HG02588 (cell line): ENCODE data around the gene EMD.
"Not testable (repeated sequence)": the region's sequence is repeated elsewhere in the genome, so short reads cannot be mapped to it uniquely, and the experiment has no call there.

Experiments used
- ATAC-seq: cut with Tn5 transposase; IDR thresholded peaks from one replicate; pipeline ENCODE4 v1.9.1; 2021; ENCODE audit warnings: mild to moderate bottlenecking, moderate library complexity; ENCODE audit not compliant: unreplicated experiment

Gene EMD

GRCh38 chrX:154389812-154390747 is 11.0 kb downstream of the EMD start:
- ATAC-seq, result peak; percentile 66

- ATAC-seq, result not testable (repeated sequence)
Observed at GRCh38 chrX:154396363-154396762, 17.3 kb downstream of the EMD start.

DNA sequence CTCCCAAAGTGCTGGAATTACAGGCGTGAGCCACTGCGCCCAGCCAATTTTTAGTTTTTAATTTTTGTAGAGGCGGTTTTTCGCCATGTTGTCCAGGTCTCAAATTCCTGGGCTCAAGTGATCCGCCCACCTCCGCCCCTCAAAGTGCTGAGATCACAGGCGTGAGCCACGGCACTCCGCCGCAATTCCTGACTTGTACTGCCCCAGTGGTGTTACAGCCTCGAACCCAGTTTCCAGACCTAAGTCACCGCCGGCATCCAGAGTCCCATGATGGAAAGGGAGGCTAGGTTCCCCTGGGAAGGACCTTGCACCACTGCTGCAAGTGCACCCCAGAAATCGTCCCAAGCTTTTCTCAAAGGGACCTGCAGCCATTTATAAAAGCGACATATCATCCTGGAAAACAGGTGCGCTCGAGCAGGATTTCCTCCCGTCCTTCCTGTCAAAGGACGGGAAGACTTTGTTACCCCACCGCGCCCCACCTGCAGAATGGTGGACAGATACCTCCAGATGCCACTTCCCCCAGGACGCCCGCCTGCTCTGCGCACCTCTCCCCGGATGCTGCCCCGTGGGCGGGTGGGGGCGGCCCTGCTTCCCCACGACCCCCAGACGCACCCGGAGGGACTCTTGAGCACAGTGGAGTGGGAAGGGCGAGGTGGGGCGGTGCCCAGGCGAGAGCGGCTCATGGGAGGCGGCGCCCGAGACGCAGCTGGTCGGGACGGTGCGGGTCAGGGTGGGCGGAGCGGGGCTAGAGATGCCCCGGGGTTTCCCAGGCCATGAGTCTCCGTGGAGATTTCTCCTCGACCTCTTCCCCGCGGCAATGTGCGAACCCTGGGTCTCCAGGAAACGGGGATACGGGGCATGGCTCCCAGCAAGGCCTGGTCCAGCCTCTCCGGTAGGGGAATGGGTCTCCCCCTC is 18.1 kb downstream of the EMD start:
- peak; percentile 50 for ATAC-seq

- ATAC-seq, result peak; percentile 77
Observed at GRCh38 chrX:154397888-154398667, 19.0 kb downstream of the EMD start, which contains the start of gene RPL10. Gene RPL10 (plus strand): TSS chrX:154398377. CDS start chrX:154398520, 143 bp downstream.

- peak; percentile 26 for ATAC-seq
Observed at GRCh38 chrX:154398668-154399526, 19.8 kb downstream of the EMD start.

DNA sequence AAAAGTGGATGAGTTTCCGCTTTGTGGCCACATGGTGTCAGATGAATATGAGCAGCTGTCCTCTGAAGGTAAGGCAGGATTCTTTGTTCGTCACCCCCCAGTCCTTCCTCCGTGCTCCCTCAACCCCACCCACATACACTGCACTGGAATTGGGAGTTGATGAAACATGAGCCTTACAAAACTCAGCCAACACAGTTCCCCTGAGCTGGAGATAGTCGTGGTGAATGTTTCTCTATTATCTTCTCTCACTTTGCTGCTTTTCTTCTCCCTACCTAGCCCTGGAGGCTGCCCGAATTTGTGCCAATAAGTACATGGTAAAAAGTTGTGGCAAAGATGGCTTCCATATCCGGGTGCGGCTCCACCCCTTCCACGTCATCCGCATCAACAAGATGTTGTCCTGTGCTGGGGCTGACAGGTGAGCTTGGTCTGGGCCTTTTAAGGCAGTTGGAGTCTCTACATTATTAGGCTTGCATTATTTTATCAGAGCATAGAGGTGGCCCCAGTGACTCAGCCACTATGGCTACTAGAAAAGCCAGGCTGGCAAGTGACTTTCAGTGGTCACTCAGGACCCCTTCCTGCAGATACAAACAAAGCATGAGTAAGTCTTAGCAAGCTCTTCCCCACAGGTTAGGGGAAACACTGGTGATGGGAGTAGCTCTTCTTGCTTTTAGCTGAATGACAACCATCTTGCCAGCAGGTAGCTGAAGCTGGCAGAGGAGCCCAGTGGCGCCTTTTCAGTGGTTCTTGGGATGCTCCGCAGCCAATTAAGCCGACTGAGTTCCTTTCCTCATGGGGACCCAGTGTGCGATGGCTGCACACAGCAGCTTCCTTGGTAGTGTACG is 20.7 kb downstream of the EMD start:
- no peak for ATAC-seq

DNA sequence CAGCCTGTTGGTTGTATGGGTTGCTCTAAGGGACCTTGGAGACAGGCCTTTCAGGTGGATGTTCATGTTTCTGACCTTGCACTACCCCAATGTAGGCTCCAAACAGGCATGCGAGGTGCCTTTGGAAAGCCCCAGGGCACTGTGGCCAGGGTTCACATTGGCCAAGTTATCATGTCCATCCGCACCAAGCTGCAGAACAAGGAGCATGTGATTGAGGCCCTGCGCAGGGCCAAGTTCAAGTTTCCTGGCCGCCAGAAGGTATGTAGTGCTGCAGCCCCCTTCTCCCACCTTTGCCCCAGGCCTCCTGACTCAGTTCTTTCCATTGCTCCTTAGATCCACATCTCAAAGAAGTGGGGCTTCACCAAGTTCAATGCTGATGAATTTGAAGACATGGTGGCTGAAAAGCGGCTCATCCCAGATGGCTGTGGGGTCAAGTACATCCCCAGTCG is 21.3 kb downstream of the EMD start:
- not testable (repeated sequence) for ATAC-seq

DNA sequence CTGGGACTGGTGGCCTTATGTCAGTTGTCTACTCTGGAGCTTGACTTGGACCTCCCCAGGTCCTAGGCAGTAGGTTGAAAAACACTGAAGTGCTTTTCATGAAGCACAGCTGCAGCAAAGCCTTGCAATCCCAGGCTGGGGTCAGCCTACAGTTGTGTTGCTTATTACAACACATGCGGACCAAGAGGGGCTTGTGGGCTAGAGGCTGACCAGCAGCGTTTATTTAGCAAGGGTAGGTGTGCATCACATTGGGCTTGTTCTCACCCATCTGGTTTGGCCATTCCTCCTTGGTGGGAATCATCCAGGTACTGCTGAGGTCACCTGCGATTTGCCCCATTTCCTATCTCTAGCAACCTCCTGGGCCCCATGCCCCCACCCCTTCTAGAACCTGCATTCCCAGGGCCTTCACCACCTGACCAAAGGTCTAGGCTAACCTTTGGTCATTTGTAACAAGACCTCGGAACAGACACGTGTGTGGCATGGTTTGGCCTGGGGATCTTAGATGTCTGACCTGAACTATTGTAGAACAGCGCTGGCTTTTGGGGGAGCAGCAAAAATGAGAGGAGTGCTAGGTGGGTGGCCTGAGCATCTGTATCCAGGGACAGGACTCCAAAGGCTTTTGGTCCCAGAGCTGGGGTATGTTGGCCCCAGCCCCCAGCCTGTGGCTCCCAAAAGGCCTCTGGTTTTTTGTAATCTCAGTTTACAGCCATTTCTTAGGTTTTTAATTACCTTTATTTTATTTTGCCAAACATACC is 22.1 kb downstream of the EMD start:
- no peak for ATAC-seq

DNA sequence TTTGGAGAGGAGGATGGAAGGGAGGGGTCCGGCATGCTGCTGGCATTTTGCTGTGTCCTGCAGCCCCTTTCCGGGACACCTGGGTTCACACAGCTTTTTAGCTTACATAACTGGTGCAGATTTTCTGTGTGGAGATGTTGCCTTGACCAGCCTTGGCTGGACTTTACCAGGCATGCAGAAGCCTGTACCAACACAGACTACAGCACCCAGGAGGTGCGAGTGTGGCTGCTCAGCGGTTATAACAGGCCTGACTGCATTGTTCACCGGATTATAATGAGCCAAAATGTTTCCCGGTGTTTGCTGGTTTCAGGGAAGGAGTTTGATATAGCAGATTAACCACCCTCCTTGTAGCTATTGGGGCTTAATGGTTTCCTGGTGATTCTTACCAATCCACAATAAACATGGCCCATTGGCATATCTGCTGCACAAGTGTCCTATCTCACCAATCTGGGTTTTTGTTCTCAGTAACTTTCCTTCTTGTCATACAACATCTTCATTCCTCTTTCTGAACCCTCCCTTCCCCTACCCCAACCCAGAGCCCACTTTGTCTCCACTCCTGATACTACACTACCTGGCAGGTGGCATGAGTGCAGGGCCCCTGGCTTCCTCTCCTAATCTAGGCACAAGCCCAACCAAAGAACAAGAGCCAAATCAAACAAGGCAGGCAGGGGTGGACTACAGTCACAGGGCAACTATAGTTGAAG is 23.0 kb downstream of the EMD start:
- ATAC-seq, result no peak

DNA sequence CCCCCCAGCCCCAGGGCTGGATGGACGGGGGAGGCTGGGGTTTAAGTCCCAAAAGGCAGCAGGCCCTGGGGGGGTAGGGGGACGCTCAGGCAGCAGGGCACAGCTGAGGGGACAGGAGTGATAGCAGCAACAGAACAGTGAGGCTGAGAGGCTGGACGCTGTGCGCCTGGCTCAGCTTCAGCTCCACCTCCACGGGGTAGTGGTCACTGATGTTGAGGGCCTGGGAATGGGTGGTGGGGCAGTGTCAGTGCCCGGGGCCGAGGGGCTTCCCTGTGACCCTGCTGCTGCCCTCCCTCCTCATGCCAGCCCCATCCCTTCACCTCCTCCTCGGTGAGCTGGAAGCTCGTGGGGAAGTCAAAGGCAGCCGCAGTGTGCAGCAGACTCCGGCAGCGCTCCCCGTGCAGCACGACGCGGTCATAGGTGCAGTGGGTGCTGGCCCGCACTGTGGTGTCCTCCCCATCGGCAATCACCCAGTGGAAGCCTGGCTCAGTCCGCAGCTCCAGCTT is 23.6 kb downstream of the EMD start:
- ATAC-seq, result no peak

GRCh38 chrX:154403192-154403591 is 24.1 kb downstream of the EMD start:
- no peak for ATAC-seq

GRCh38 chrX:154403858-154404257 is 24.8 kb downstream of the EMD start:
- ATAC-seq, result no peak

DNA sequence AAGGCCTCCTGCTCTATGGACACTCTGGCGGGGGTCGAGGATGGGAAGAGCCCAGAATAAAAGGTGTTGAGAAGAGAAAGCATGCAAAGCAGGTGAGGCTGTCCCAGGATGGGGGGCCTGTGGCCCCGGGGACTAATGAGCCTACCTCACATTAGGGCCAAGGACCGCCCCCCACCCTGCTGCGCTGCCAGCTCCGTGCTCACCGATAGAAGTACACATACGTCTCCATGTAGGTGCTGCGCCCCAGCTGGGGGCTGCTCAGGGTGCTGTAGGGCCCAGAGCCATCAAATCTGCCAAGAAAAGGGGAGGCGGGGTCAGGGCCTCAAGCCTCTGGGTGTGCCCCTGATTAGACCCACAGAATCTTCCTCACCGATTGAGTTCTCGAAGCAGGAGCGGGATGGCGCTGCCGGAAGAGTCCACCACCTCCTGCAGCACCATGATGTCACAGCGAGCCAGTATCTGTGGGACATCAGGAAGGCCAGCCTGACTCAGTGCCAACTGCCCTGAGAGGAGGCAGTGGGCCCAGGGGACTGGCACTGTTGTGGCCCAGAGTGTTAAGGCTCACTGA is 25.6 kb downstream of the EMD start:
- no peak for ATAC-seq

DNA sequence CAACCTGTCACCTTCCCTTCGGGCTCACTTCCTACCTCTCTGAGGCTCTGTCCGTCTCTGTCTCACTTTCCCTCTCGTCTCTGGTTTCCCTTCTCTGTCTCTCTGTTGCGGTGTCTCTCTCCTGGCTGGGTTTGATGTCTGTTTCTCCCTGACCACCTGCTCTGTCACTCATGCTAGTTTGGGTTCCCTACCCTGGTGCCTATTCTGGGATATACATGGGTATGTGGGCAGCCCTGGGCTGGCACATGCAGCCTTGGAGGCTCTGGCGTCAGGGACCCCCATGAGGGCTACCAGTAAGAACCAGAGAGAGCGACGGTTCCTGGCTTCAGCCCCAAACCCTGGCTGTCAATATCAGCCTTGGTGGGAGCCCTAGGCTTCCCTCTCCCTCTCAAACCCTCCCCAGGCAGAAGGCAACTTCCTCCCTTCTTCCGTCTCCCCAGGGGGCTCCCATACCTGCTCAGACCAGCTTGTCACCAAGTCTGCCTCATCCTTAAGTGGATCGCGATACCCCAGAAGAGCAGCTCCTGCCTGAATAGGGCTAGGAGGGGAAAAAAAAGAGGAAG is 29.6 kb downstream of the EMD start:
- no peak for ATAC-seq

GRCh38 chrX:154409222-154409871 is 30.3 kb downstream of the EMD start, which contains the start of gene DNASE1L1:
Gene DNASE1L1 (minus strand): TSS chrX:154409254. CDS start chrX:154405568, 3,686 bp downstream.
- no peak for ATAC-seq

GRCh38 chrX:154411981-154412340 is 32.9 kb downstream of the EMD start:
- ATAC-seq, result peak; percentile 53
